Lower lobe of right lung (tissue), 2 donors: Measurements from ENCODE around the gene NCOR2. TPM values are rescaled to one million over a fixed set of nuclear protein-coding genes. Genes with fewer than 3 reads are reported as not detected.

Source experiments
- ATAC-seq, 2 donors: fragments of 200-7000 bp; cut with Tn5 transposase; one replicate each; pipeline ENCODE4 v1.9.1; 2020 to 2022; ENCODE audit warnings: mild to moderate bottlenecking in 2 of 2, moderate library complexity in 2 of 2
- DNase-seq: peaks from one replicate; pipeline ENCODE4 v3.0.0-alpha.2; 2020
- H3K27ac ChIP-seq: fragments of 200-600 bp; one replicate; pipeline ENCODE4 v1.8.0; 2022
- H3K27me3 ChIP-seq: fragments of 200-600 bp; one replicate; pipeline ENCODE4 v1.8.0; 2022; ENCODE audit warnings: low read depth
- H3K36me3 ChIP-seq: fragments of 200-600 bp; one replicate; pipeline ENCODE4 v1.8.0; 2022; ENCODE audit warnings: mild to moderate bottlenecking
- H3K4me1 ChIP-seq: fragments of 200-600 bp; one replicate; pipeline ENCODE4 v1.8.0; 2022
- H3K4me3 ChIP-seq: fragments of 200-600 bp; one replicate; pipeline ENCODE4 v1.8.0; 2022; ENCODE audit warnings: mild to moderate bottlenecking
- H3K9me3 ChIP-seq: fragments of 200-600 bp; one replicate; pipeline ENCODE4 v1.8.0; 2022
- CTCF ChIP-seq: fragments of 200-600 bp; IDR thresholded peaks from one replicate; pipeline ENCODE4 v1.8.0; 2022; ENCODE audit warnings: antibody characterized with exemption, mild to moderate bottlenecking
- intact Hi-C: fragments of 100-400 bp; cut with DNase I; formaldehyde crosslinking; loops from one replicate; pipeline ENCODE4 v1.11.0; 2022
- total RNA-seq: library from RNA; stranded (reverse); fragmentation: NEBNext Ultra II Directional; extraction: Animal tissue kit (Norgen Biotek cat#: 25700); gene quantifications from one replicate; pipeline ENCODE4 v1.2.1, GENCODE V29; 2021
- donor health status: DM: no; HTN: yes; CAD: no; lungs with severe emphysema.

The NCOR2 gene
- total RNA-seq, 1 donor from 2014 or later = 318 TPM

- intact Hi-C loops = no loop called here
- Histone ChIP-seq H3K9me3 (no peaks in the 10 kb centered on the region), H3K4me3 (no peak overlapping the region), H3K27me3 (no peaks in the 10 kb centered on the region), H3K4me1 (peaks cover 79% of the 10 kb centered on the region), H3K27ac (peak overlapping the region; percentile 97), H3K36me3 (peaks cover 10% of the 10 kb centered on the region)
- ATAC-seq = no peak
- no peak for TF ChIP-seq CTCF
- no peak for DNase-seq
Observed at GRCh38 chr12:124520907-124521306, 46.5 kb downstream of the NCOR2 start.

GRCh38 chr12:124520265-124520701, 47.1 kb downstream of the NCOR2 start:
- Histone ChIP-seq H3K36me3 (peaks cover 10% of the 10 kb centered on the region), H3K27me3 (no peaks in the 10 kb centered on the region), H3K27ac (peak overlapping the region; percentile 97), H3K4me1 (peaks cover 85% of the 10 kb centered on the region), H3K9me3 (no peaks in the 10 kb centered on the region), H3K4me3 (no peak overlapping the region)
- ATAC-seq (peak; percentile 60 to 61), DNase-seq (peak; percentile 82)
- TF ChIP-seq CTCF = no peak
- intact Hi-C loops = no loop called here

GRCh38 chr12:124519746-124520145, 47.7 kb downstream of the NCOR2 start:
- peaks cover 10% of the 10 kb centered on the region for H3K36me3 ChIP-seq
- H3K4me1 ChIP-seq = peaks cover 83% of the 10 kb centered on the region
- no peaks in the 10 kb centered on the region for H3K27me3 ChIP-seq
- no peak for TF ChIP-seq CTCF
- no peak for DNase-seq
- no peaks in the 10 kb centered on the region for H3K9me3 ChIP-seq
- ATAC-seq = no peak
- H3K4me3 ChIP-seq = no peak overlapping the region
- intact Hi-C loops = no loop called here
- H3K27ac ChIP-seq = peak overlapping the region; percentile 97

DNA sequence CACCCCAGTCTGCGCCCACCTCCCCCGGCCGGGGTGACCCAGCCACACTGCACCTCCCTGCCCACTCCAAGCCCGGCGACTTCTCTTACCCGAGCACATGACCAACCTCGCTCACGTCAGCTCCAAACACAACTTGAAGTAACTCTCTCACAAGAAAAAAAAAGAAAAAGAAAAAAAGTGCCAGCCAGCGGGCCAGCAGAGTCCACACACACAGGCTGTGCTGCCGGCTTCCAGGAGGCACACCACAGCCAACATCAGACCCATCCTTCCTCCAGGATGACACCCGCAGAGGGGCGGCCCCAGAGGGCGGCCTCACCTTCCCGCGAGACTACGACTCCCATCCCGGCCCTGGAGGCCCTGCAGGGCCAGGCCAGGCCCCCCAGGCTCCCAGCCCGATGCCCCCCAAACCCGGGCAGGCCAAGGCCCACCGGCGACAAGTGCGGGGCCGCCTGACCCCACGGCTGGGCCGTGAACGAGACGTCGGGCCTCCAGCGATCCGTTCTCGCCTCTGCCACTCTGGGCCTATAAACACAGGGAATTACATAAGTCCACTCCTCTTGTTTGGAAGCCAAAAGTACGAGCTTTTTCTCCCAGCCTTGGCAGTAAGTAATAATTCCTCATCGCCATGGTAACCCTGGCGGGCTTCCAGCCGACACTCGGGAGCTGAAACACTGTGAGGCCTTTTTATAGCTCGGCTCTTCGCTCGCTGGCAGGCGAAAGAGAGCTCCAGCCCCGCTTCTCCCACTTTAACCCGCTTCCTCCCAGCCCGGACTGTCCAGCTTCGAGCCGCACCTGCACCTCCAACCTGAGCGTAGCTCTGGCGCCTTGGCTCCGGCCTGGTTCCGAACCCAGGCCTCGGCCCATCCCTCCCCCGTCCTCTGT, 49.1 kb downstream of the NCOR2 start:
- peaks cover 10% of the 10 kb centered on the region for H3K36me3 ChIP-seq
- peak; percentile 77 to 81 for ATAC-seq
- peaks cover 83% of the 10 kb centered on the region for H3K4me1 ChIP-seq
- DNase-seq = peak; percentile 96
- no peaks in the 10 kb centered on the region for H3K27me3 ChIP-seq
- H3K4me3 ChIP-seq = peak overlapping the region; percentile 65
- intact Hi-C loops = no loop called here
- no peaks in the 10 kb centered on the region for H3K9me3 ChIP-seq
- no peak for TF ChIP-seq CTCF
- H3K27ac ChIP-seq = peak overlapping the region; percentile 97
